ENCODE measurements around the gene COX4I1.
"Not testable (repeated sequence)": the region's sequence is repeated elsewhere in the genome, so short reads cannot be mapped to it uniquely, and the experiment has no call there.

COX4I1 gene

GRCh38 chr16:85829751-85830445, 30.4 kb downstream of the COX4I1 start:
- no peaks in the 10 kb centered on the region for H3K4me1 ChIP-seq (ENCODE audit: control insufficient read depth, insufficient read depth, low read length)
- H3K36me3 ChIP-seq (ENCODE audit: control insufficient read depth, insufficient read depth, low read length) = no peaks in the 10 kb centered on the region
- H3K27me3 ChIP-seq (ENCODE audit: control insufficient read depth, insufficient read depth, low read length) = no peaks in the 10 kb centered on the region
- no peak overlapping the region for H3K9ac ChIP-seq (ENCODE audit: low read depth, low read length)
- no peak overlapping the region for H3K4me3 ChIP-seq (ENCODE audit: low read depth, low read length)
- H3K9me3 ChIP-seq (ENCODE audit: control insufficient read depth, insufficient read depth, low read length) = no peaks in the 10 kb centered on the region

GRCh38 chr16:85830821-85831220, 31.3 kb downstream of the COX4I1 start:
- Histone ChIP-seq H3K4me3 (ENCODE audit: low read depth, low read length) (no peak overlapping the region), H3K27me3 (ENCODE audit: control insufficient read depth, insufficient read depth, low read length) (no peaks in the 10 kb centered on the region), H3K4me1 (ENCODE audit: control insufficient read depth, insufficient read depth, low read length) (no peaks in the 10 kb centered on the region), H3K9me3 (ENCODE audit: control insufficient read depth, insufficient read depth, low read length) (no peaks in the 10 kb centered on the region), H3K9ac (ENCODE audit: low read depth, low read length) (no peak overlapping the region), H3K36me3 (ENCODE audit: control insufficient read depth, insufficient read depth, low read length) (no peaks in the 10 kb centered on the region)

- no peaks in the 10 kb centered on the region for H3K4me1 ChIP-seq (ENCODE audit: control insufficient read depth, insufficient read depth, low read length)
- H3K9ac ChIP-seq (ENCODE audit: low read depth, low read length) = no peak overlapping the region
- no peaks in the 10 kb centered on the region for H3K36me3 ChIP-seq (ENCODE audit: control insufficient read depth, insufficient read depth, low read length)
- H3K4me3 ChIP-seq (ENCODE audit: low read depth, low read length) = no peak overlapping the region
- no peaks in the 10 kb centered on the region for H3K9me3 ChIP-seq (ENCODE audit: control insufficient read depth, insufficient read depth, low read length)
- no peaks in the 10 kb centered on the region for H3K27me3 ChIP-seq (ENCODE audit: control insufficient read depth, insufficient read depth, low read length)
Observed at GRCh38 chr16:85832570-85833218, 33.2 kb downstream of the COX4I1 start.

GRCh38 chr16:85833219-85833920, 33.9 kb downstream of the COX4I1 start:
- Histone ChIP-seq H3K27me3 (ENCODE audit: control insufficient read depth, insufficient read depth, low read length) (no peaks in the 10 kb centered on the region), H3K9me3 (ENCODE audit: control insufficient read depth, insufficient read depth, low read length) (no peaks in the 10 kb centered on the region), H3K36me3 (ENCODE audit: control insufficient read depth, insufficient read depth, low read length) (no peaks in the 10 kb centered on the region), H3K9ac (ENCODE audit: low read depth, low read length) (no peak overlapping the region), H3K4me1 (ENCODE audit: control insufficient read depth, insufficient read depth, low read length) (no peaks in the 10 kb centered on the region), H3K4me3 (ENCODE audit: low read depth, low read length) (no peak overlapping the region)

- no peak overlapping the region for H3K4me3 ChIP-seq (ENCODE audit: low read depth, low read length)
- H3K27me3 ChIP-seq (ENCODE audit: control insufficient read depth, insufficient read depth, low read length) = no peaks in the 10 kb centered on the region
- H3K4me1 ChIP-seq (ENCODE audit: control insufficient read depth, insufficient read depth, low read length) = no peaks in the 10 kb centered on the region
- no peaks in the 10 kb centered on the region for H3K9me3 ChIP-seq (ENCODE audit: control insufficient read depth, insufficient read depth, low read length)
- no peaks in the 10 kb centered on the region for H3K36me3 ChIP-seq (ENCODE audit: control insufficient read depth, insufficient read depth, low read length)
- H3K9ac ChIP-seq (ENCODE audit: low read depth, low read length) = no peak overlapping the region
Observed at GRCh38 chr16:85834741-85835140, 35.2 kb downstream of the COX4I1 start.

GRCh38 chr16:85835227-85835751, 35.8 kb downstream of the COX4I1 start:
- H3K9ac ChIP-seq (ENCODE audit: low read depth, low read length) = no peak overlapping the region
- H3K9me3 ChIP-seq (ENCODE audit: control insufficient read depth, insufficient read depth, low read length) = no peaks in the 10 kb centered on the region
- no peaks in the 10 kb centered on the region for H3K4me1 ChIP-seq (ENCODE audit: control insufficient read depth, insufficient read depth, low read length)
- H3K4me3 ChIP-seq (ENCODE audit: low read depth, low read length) = no peak overlapping the region
- no peaks in the 10 kb centered on the region for H3K36me3 ChIP-seq (ENCODE audit: control insufficient read depth, insufficient read depth, low read length)
- H3K27me3 ChIP-seq (ENCODE audit: control insufficient read depth, insufficient read depth, low read length) = no peaks in the 10 kb centered on the region

- no peaks in the 10 kb centered on the region for H3K4me1 ChIP-seq (ENCODE audit: control insufficient read depth, insufficient read depth, low read length)
- no peak overlapping the region for H3K4me3 ChIP-seq (ENCODE audit: low read depth, low read length)
- H3K27me3 ChIP-seq (ENCODE audit: control insufficient read depth, insufficient read depth, low read length) = no peaks in the 10 kb centered on the region
- no peaks in the 10 kb centered on the region for H3K9me3 ChIP-seq (ENCODE audit: control insufficient read depth, insufficient read depth, low read length)
- no peaks in the 10 kb centered on the region for H3K36me3 ChIP-seq (ENCODE audit: control insufficient read depth, insufficient read depth, low read length)
- H3K9ac ChIP-seq (ENCODE audit: low read depth, low read length) = no peak overlapping the region
Observed at GRCh38 chr16:85835956-85836705, 36.6 kb downstream of the COX4I1 start.

GRCh38 chr16:85836706-85837582, 37.4 kb downstream of the COX4I1 start:
- Histone ChIP-seq H3K9ac (ENCODE audit: low read depth, low read length) (no peak overlapping the region), H3K4me1 (ENCODE audit: control insufficient read depth, insufficient read depth, low read length) (no peaks in the 10 kb centered on the region), H3K9me3 (ENCODE audit: control insufficient read depth, insufficient read depth, low read length) (no peaks in the 10 kb centered on the region), H3K4me3 (ENCODE audit: low read depth, low read length) (no peak overlapping the region), H3K36me3 (ENCODE audit: control insufficient read depth, insufficient read depth, low read length) (no peaks in the 10 kb centered on the region), H3K27me3 (ENCODE audit: control insufficient read depth, insufficient read depth, low read length) (no peaks in the 10 kb centered on the region)

GRCh38 chr16:85837654-85838053, 38.2 kb downstream of the COX4I1 start:
- H3K36me3 ChIP-seq (ENCODE audit: control insufficient read depth, insufficient read depth, low read length); H3K4me1 ChIP-seq (ENCODE audit: control insufficient read depth, insufficient read depth, low read length); H3K4me3 ChIP-seq (ENCODE audit: low read depth, low read length); H3K9ac ChIP-seq (ENCODE audit: low read depth, low read length); H3K9me3 ChIP-seq (ENCODE audit: control insufficient read depth, insufficient read depth, low read length); H3K27me3 ChIP-seq (ENCODE audit: control insufficient read depth, insufficient read depth, low read length): not testable (repeated sequence)

- no peak overlapping the region for H3K4me3 ChIP-seq (ENCODE audit: low read depth, low read length)
- no peaks in the 10 kb centered on the region for H3K27me3 ChIP-seq (ENCODE audit: control insufficient read depth, insufficient read depth, low read length)
- H3K36me3 ChIP-seq (ENCODE audit: control insufficient read depth, insufficient read depth, low read length) = no peaks in the 10 kb centered on the region
- H3K4me1 ChIP-seq (ENCODE audit: control insufficient read depth, insufficient read depth, low read length) = no peaks in the 10 kb centered on the region
- no peaks in the 10 kb centered on the region for H3K9me3 ChIP-seq (ENCODE audit: control insufficient read depth, insufficient read depth, low read length)
- H3K9ac ChIP-seq (ENCODE audit: low read depth, low read length) = no peak overlapping the region
Observed at GRCh38 chr16:85838381-85838780, 38.9 kb downstream of the COX4I1 start.

Data from iPS-15b (cell line).